Neural cell (in vitro differentiated cells): Measurements from ENCODE around the gene ADAM10. TPM values are rescaled to one million over a fixed set of nuclear protein-coding genes. Genes with fewer than 3 reads are reported as not detected.

ENCODE experiments used
- H2AFZ ChIP-seq: fragments of 200-600, 300-800 bp; sonication (generic), shearing (Covaris generic); 2 replicates; pipeline ENCODE4 v1.6.0; 2014; ENCODE audit warnings: low read depth, mild to moderate bottlenecking, antibody characterized with exemption, low read length, moderate library complexity
- H3F3A ChIP-seq: fragments of 200-600 bp; shearing (Covaris generic); 2 replicates; pipeline ENCODE4 v1.6.1; 2016; ENCODE audit warnings: mild to moderate bottlenecking, moderate library complexity, mixed read lengths, antibody characterized with exemption, low read length; ENCODE audit not compliant: insufficient read depth, poor library complexity, severe bottlenecking
- H3K27ac ChIP-seq: fragments of 200-600, 300-800 bp; sonication (generic), shearing (Covaris generic); 2 replicates; pipeline ENCODE4 v1.5.1; 2014; ENCODE audit warnings: mild to moderate bottlenecking, low read length, moderate library complexity
- H3K27me3 ChIP-seq: fragments of 300-800, 200-600 bp; sonication (generic), shearing (Covaris generic); 2 replicates; pipeline ENCODE4 v1.6.0; 2014; ENCODE audit warnings: mild to moderate bottlenecking, low read depth, low read length, moderate library complexity; ENCODE audit not compliant: insufficient read depth
- H3K36me3 ChIP-seq: fragments of 300-800, 200-600 bp; sonication (generic), shearing (Covaris generic); 2 replicates; pipeline ENCODE4 v1.5.1; 2014; ENCODE audit warnings: mild to moderate bottlenecking, antibody characterized with exemption, low read length, moderate library complexity; ENCODE audit not compliant: insufficient read depth
- H3K4me2 ChIP-seq: fragments of 300-800, 200-600 bp; sonication (generic), shearing (Covaris generic); 2 replicates; pipeline ENCODE4 v1.6.0; 2014; ENCODE audit warnings: mild to moderate bottlenecking, low read length
- H3K4me3 ChIP-seq: fragments of 300-800, 200-600 bp; sonication (generic), shearing (Covaris generic); 2 replicates; pipeline ENCODE4 v1.5.1; 2014; ENCODE audit warnings: mild to moderate bottlenecking, low read length, moderate library complexity
- H3K79me2 ChIP-seq: fragments of 200-600 bp; shearing (Covaris generic); replicated peaks from 2 replicates; pipeline ENCODE4 v1.6.0; 2014; ENCODE audit warnings: mild to moderate bottlenecking, low read length, moderate library complexity; ENCODE audit not compliant: insufficient read depth
- H3K9ac ChIP-seq: fragments of 300-800, 200-600 bp; sonication (generic), shearing (Covaris generic); 2 replicates; pipeline ENCODE4 v1.6.1; 2016; ENCODE audit warnings: mild to moderate bottlenecking, low read length, mixed read lengths
- H3K9me2 ChIP-seq: fragments of 200-600 bp; shearing (Covaris generic); 2 replicates; pipeline ENCODE4 v1.6.1; 2016; ENCODE audit warnings: mild to moderate bottlenecking, low read length, mixed read lengths; ENCODE audit not compliant: insufficient read depth
- H3K9me3 ChIP-seq: fragments of 200-600, 300-800 bp; sonication (generic), shearing (Covaris generic); 2 replicates; pipeline ENCODE4 v1.6.1; 2016; ENCODE audit warnings: mild to moderate bottlenecking, mixed run types, low read length, moderate library complexity, mixed read lengths
- H4K20me1 ChIP-seq: fragments of 200-600 bp; shearing (Covaris generic); 2 replicates; pipeline ENCODE4 v1.6.1; 2016; ENCODE audit warnings: mild to moderate bottlenecking, mixed run types; ENCODE audit not compliant: insufficient read depth
- CTCF ChIP-seq: fragments of 450-650 bp; IDR thresholded peaks from 2 replicates; pipeline ENCODE4 v1.5.1; 2014; ENCODE audit warnings: antibody characterized with exemption, mild to moderate bottlenecking, moderate library complexity; ENCODE audit not compliant: poor library complexity, severe bottlenecking
- EP300 ChIP-seq: fragments of 450-650 bp; conservative IDR thresholded peaks from 2 replicates; pipeline ENCODE4 v1.6.1; 2014; ENCODE audit warnings: antibody characterized with exemption, mild to moderate bottlenecking, moderate library complexity; ENCODE audit not compliant: poor library complexity, severe bottlenecking
- EZH2 ChIP-seq: fragments of 200-600, 300-800 bp; shearing (Covaris generic), sonication (generic); IDR thresholded peaks from 2 replicates; pipeline ENCODE4 v1.6.1; 2014; ENCODE audit warnings: antibody characterized with exemption, low read length, borderline replicate concordance, mild to moderate bottlenecking; ENCODE audit not compliant: insufficient read depth, poor library complexity, severe bottlenecking
- MXI1 ChIP-seq: fragments of 450-650 bp; conservative IDR thresholded peaks from 2 replicates; pipeline ENCODE4 v1.6.1; 2014; ENCODE audit warnings: antibody characterized with exemption, mild to moderate bottlenecking; ENCODE audit not compliant: poor library complexity, severe bottlenecking
- POLR2AphosphoS5 ChIP-seq: IDR thresholded peaks from 2 replicates; pipeline ENCODE4 v1.6.1; 2012
- RAD21 ChIP-seq: fragments of 450-650 bp; conservative IDR thresholded peaks from 2 replicates; pipeline ENCODE4 v1.6.1; 2014; ENCODE audit warnings: antibody characterized with exemption, mild to moderate bottlenecking, moderate library complexity
- REST ChIP-seq: IDR thresholded peaks from 2 replicates; pipeline ENCODE4 v1.6.1; 2012; ENCODE audit warnings: borderline replicate concordance
- SMC3 ChIP-seq: fragments of 450-650 bp; conservative IDR thresholded peaks from 2 replicates; pipeline ENCODE4 v1.6.1; 2014; ENCODE audit warnings: antibody characterized with exemption, mild to moderate bottlenecking, moderate library complexity; ENCODE audit not compliant: poor library complexity
- TAF1 ChIP-seq: IDR thresholded peaks from 2 replicates; pipeline ENCODE4 v1.6.1; 2012; ENCODE audit warnings: low read depth
- polyA plus RNA-seq: library from polyadenylated mRNA; depleted of rRNA; stranded (reverse); fragments of >200 nt; gene quantifications from 2 replicates; pipeline ENCODE4 v1.2.3, GENCODE V29; 2014

Gene ADAM10
- polyA plus RNA-seq, 1 donor from 2014 or later: 66.3 TPM

DNA sequence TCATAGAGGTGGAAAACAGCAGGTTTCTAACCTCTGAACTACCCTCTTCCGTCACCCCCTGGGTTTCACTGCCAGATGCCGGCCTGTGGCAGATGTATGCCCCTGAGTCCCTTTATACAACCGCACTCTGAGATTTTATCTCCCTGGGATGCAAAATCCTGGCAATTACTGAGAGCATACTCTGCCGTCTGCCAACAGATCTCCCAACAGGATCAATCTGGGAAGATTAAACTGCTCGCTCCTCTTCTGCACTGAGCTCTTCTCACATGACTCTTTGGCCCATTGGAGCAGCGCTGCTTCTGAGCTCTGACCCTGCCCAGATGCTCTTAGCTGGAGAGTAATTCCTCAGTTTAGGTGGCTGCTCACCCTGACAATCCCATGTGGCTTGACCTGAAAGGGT is 184.5 kb downstream of the ADAM10 start:
- Histone ChIP-seq H3K27me3 (no peaks in the 10 kb centered on the region), H2AFZ (no peak overlapping the region)
- TF ChIP-seq TAF1: no peak
- no peak for TF ChIP-seq RAD21
- no peak for TF ChIP-seq POLR2AphosphoS5
- TF ChIP-seq EP300: no peak
- no peak for TF ChIP-seq CTCF
- no peak for TF ChIP-seq REST
- no peak for TF ChIP-seq SMC3
- TF ChIP-seq MXI1: no peak
- TF ChIP-seq EZH2: no peak

GRCh38 chr15:58562135-58562534 is 187.4 kb downstream of the ADAM10 start:
- Histone ChIP-seq H3F3A (no peaks in the 10 kb centered on the region), H3K9me3 (no peaks in the 10 kb centered on the region), H4K20me1 (no peaks in the 10 kb centered on the region), H3K79me2 (no peaks in the 10 kb centered on the region), H3K4me2 (no peak overlapping the region), H3K36me3 (no peaks in the 10 kb centered on the region), H3K27ac (no peak overlapping the region), H3K9ac (no peak overlapping the region), H3K4me3 (no peak overlapping the region), H3K9me2 (no peaks in the 10 kb centered on the region), H3K27me3 (no peaks in the 10 kb centered on the region), H2AFZ (no peak overlapping the region)
- TF ChIP-seq EP300 (no peak), RAD21 (no peak), EZH2 (no peak)

More for the DNA sequence above, 184.5 kb downstream of the ADAM10 start:
- no peak overlapping the region for H3K4me2 ChIP-seq
- no peaks in the 10 kb centered on the region for H3K9me2 ChIP-seq
- H3K79me2 ChIP-seq: no peaks in the 10 kb centered on the region
- H3F3A ChIP-seq: no peaks in the 10 kb centered on the region
- no peak overlapping the region for H3K4me3 ChIP-seq
- H3K27ac ChIP-seq: no peak overlapping the region
- H3K9me3 ChIP-seq: no peaks in the 10 kb centered on the region
- no peak overlapping the region for H3K9ac ChIP-seq
- H3K36me3 ChIP-seq: no peaks in the 10 kb centered on the region
- no peaks in the 10 kb centered on the region for H4K20me1 ChIP-seq

DNA sequence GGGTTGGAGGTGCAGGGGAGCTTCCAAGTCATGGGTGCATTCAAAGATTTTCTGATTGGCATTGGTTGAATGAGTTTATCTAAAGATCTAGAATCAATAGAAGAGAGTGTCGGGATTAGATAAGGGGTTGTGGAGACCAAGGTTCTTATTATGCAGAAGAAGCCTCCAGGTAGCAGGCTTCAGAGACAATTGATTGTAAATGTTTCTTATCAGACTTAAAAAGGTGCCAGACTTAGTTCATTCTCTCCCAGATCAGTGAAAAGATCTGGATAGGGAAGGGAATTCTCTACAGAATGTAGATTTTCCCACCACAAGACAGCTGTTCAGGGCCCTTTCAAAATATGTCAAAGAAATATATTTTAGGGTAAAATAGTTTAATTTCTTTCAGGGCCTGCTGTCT is 188.2 kb downstream of the ADAM10 start:
- H3K9me3 ChIP-seq: no peaks in the 10 kb centered on the region
- no peak for TF ChIP-seq CTCF
- TF ChIP-seq EZH2: no peak
- H2AFZ ChIP-seq: no peak overlapping the region
- H3K79me2 ChIP-seq: no peaks in the 10 kb centered on the region
- no peaks in the 10 kb centered on the region for H3F3A ChIP-seq
- H3K4me2 ChIP-seq: no peak overlapping the region
- H3K36me3 ChIP-seq: no peaks in the 10 kb centered on the region
- H3K9ac ChIP-seq: no peak overlapping the region
- no peaks in the 10 kb centered on the region for H3K27me3 ChIP-seq
- no peak overlapping the region for H3K4me3 ChIP-seq
- no peak overlapping the region for H3K27ac ChIP-seq
- no peaks in the 10 kb centered on the region for H3K9me2 ChIP-seq
- no peaks in the 10 kb centered on the region for H4K20me1 ChIP-seq
